HepG2 (cell line): ENCODE measurements around the gene NDST1. TPM values are rescaled to one million over a fixed set of nuclear protein-coding genes. Genes with fewer than 3 reads are reported as not detected.
A peak's percentile ranks its signal among the peaks of the same experiment; 100 is the strongest.

Source experiments
- ARHGAP35 ChIP-seq: sonication (generic); formaldehyde crosslinking; IDR thresholded peaks from 2 replicates; pipeline ENCODE4 v1.9.0; 2022; ENCODE audit warnings: mild to moderate bottlenecking, inconsistent platforms, moderate library complexity, missing genetic modification reagents, borderline replicate concordance
- BORCS8-MEF2B ChIP-seq: sonication (generic); formaldehyde crosslinking; IDR thresholded peaks from 2 replicates; pipeline ENCODE4 v1.8.0; 2022; ENCODE audit warnings: mild to moderate bottlenecking, missing genetic modification reagents
- FOSL1 ChIP-seq: sonication (generic); formaldehyde crosslinking; IDR thresholded peaks from 2 replicates; pipeline ENCODE4 v1.9.0; 2021; ENCODE audit warnings: missing genetic modification reagents, borderline replicate concordance
- FOSL2 ChIP-seq: sonication (generic); formaldehyde crosslinking; IDR thresholded peaks from 2 replicates; pipeline ENCODE4 v1.4.0; 2020; ENCODE audit warnings: missing genetic modification reagents
- FOXK1 ChIP-seq: sonication (generic); formaldehyde crosslinking; IDR thresholded peaks from 2 replicates; pipeline ENCODE4 v1.4.0; 2020; ENCODE audit warnings: low read depth, missing genetic modification reagents, borderline replicate concordance
- HNF4A ChIP-seq: sonication (generic); formaldehyde crosslinking; IDR thresholded peaks from 2 replicates; pipeline ENCODE4 v1.4.0; 2020; ENCODE audit warnings: missing genetic modification reagents
- HOMEZ ChIP-seq: IDR thresholded peaks from 2 replicates; pipeline ENCODE4 v1.6.1; 2016; ENCODE audit warnings: low read depth
- KDM5A ChIP-seq: fragments of 200-600 bp; sonication (generic); IDR thresholded peaks from 2 replicates; pipeline ENCODE4 v1.7.0; 2018; ENCODE audit warnings: antibody characterized with exemption, mild to moderate bottlenecking, low read length, borderline replicate concordance
- MED13 ChIP-seq: sonication (generic); formaldehyde crosslinking; IDR thresholded peaks from 2 replicates; pipeline ENCODE4 v1.5.0; 2020; ENCODE audit warnings: missing genetic modification reagents
- SP5 ChIP-seq: IDR thresholded peaks from 2 replicates; pipeline ENCODE4 v1.6.1; 2016; ENCODE audit warnings: low read depth, borderline replicate concordance
- STAT6 ChIP-seq: sonication (generic); formaldehyde crosslinking; IDR thresholded peaks from 2 replicates; pipeline ENCODE4 v1.4.0; 2020; ENCODE audit warnings: missing genetic modification reagents, mild to moderate bottlenecking, borderline replicate concordance
- THAP8 ChIP-seq: sonication (generic); formaldehyde crosslinking; IDR thresholded peaks from 2 replicates; pipeline ENCODE4 v1.5.1; 2020; ENCODE audit warnings: missing genetic modification reagents, mild to moderate bottlenecking, borderline replicate concordance
- THRA ChIP-seq: sonication (generic); formaldehyde crosslinking; IDR thresholded peaks from 2 replicates; pipeline ENCODE4 v1.4.0; 2020; ENCODE audit warnings: missing genetic modification reagents, borderline replicate concordance
- ZFY ChIP-seq: sonication (generic); formaldehyde crosslinking; IDR thresholded peaks from 2 replicates; pipeline ENCODE4 v1.4.0; 2020; ENCODE audit warnings: missing genetic modification reagents
- ZMYM2 ChIP-seq: sonication (generic); formaldehyde crosslinking; IDR thresholded peaks from 2 replicates; pipeline ENCODE4 v1.8.0; 2022; ENCODE audit warnings: mild to moderate bottlenecking, missing genetic modification reagents
- ZNF124 ChIP-seq: sonication (generic); formaldehyde crosslinking; IDR thresholded peaks from 2 replicates; pipeline ENCODE4 v1.4.0; 2020; ENCODE audit warnings: missing genetic modification reagents
- ZNF280D ChIP-seq: sonication (generic); formaldehyde crosslinking; IDR thresholded peaks from 2 replicates; pipeline ENCODE4 v1.5.1; 2020; ENCODE audit warnings: mild to moderate bottlenecking, missing genetic modification reagents
- ZNF614 ChIP-seq: IDR thresholded peaks from 2 replicates; pipeline ENCODE4 v1.6.1; 2018; ENCODE audit warnings: missing biosample characterization, missing genetic modification reagents, inconsistent platforms, borderline replicate concordance
- ZSCAN25 ChIP-seq: sonication (generic); formaldehyde crosslinking; IDR thresholded peaks from 2 replicates; pipeline ENCODE4 v1.8.0; 2022; ENCODE audit warnings: mild to moderate bottlenecking, missing genetic modification reagents
- polyA plus RNA-seq, 8 experiments: library from polyadenylated mRNA; depleted of rRNA in 3 of 8; stranded (reverse) in 7 of 8; unstranded in 1 of 8; fragments of >200 nt; fragmentation: Illumina TruSeq in 4 of 8; extraction: Trizol in 4 of 8; gene quantifications; 2 replicates each; pipeline versions ENCODE4 v1.2.1 to v1.2.3, GENCODE V29; 2011 to 2016; ENCODE audit warnings: low read depth in 4 of 8, missing spikeins in 1 of 8, mixed read lengths in 1 of 8; ENCODE audit not compliant: insufficient read depth in 1 of 8
- total RNA-seq, 5 experiments: library from RNA; depleted of rRNA; stranded (reverse); fragments of >200 nt; fragmentation: Illumina TruSeq; extraction: Trizol; gene quantifications; 2 replicates each; pipeline ENCODE4 v1.2.3, GENCODE V29; 2016; ENCODE audit warnings: low read depth in 1 of 5

Gene NDST1
- total and polyA plus RNA-seq, 2 of the 13 experiments (the other 11 are each of a cell fraction or from before 2014, with no cell fraction given) = 23.8 to 26.2 TPM

- TF ChIP-seq ZNF280D (CRISPR knock-in tag) = 0 out of 2 replicates have a peak, but pooled peaks have one; percentile 57
- TF ChIP-seq ARHGAP35 (CRISPR knock-in tag) = no peak
- TF ChIP-seq ZNF614 (CRISPR knock-in tag) = peak; percentile 89; the same call in 1 of the 2 replicates
- no peak for TF ChIP-seq ZMYM2 (CRISPR knock-in tag)
- TF ChIP-seq HOMEZ (CRISPR knock-in tag) = peak; percentile 84
- peak; percentile 93 for TF ChIP-seq STAT6 (CRISPR knock-in tag)
- peak; percentile 41; the same call in 1 of the 2 replicates for TF ChIP-seq ZFY (CRISPR knock-in tag)
- TF ChIP-seq ZSCAN25 (CRISPR knock-in tag) = peak; percentile 88
- TF ChIP-seq BORCS8-MEF2B (CRISPR knock-in tag) = peak; percentile 76; the same call in 1 of the 2 replicates
- TF ChIP-seq FOSL1 (CRISPR knock-in tag) = no peak; the same call in 1 of the 2 replicates
- TF ChIP-seq MED13 (CRISPR knock-in tag) = no peak
- TF ChIP-seq KDM5A = no peak; the same call in 1 of the 2 replicates
- TF ChIP-seq SP5 = peak; percentile 99
- TF ChIP-seq FOXK1 (CRISPR knock-in tag) = peak; percentile 96; the same call in 1 of the 2 replicates
- peak; percentile 94 for TF ChIP-seq THRA (CRISPR knock-in tag)
- no peak for TF ChIP-seq THAP8 (CRISPR knock-in tag)
- TF ChIP-seq ZNF124 (CRISPR knock-in tag) = peak; percentile 83
- TF ChIP-seq FOSL2 (CRISPR knock-in tag) = peak; percentile 92
- peak; percentile 98 for TF ChIP-seq HNF4A (CRISPR knock-in tag)
These were observed 14.8 kb downstream of the NDST1 start (continued) for GRCh38 chr5:150522504-150523414.
